ENCODE data around the gene KCNK16. TPM values are rescaled to one million over a fixed set of nuclear protein-coding genes. Genes with fewer than 3 reads are reported as not detected.

Gene KCNK16
- total and polyA plus RNA-seq, 4 donors = not detected

- H3K9ac ChIP-seq (ENCODE audit: insufficient read depth in 1 of 2, low read length in 2 of 2) = no peak overlapping the region
- no peak for TF ChIP-seq CTCF (IDR thresholded peaks at IDR 0.05; ENCODE audit: control extremely low read depth, extremely low read depth)
- no peaks in the 10 kb centered on the region for H3K36me3 ChIP-seq (ENCODE audit: control insufficient read depth in 4 of 4, insufficient read depth in 4 of 4, low read length in 4 of 4)
- peak overlapping the region in 1 of 2 donors; percentile 49 for H3K27ac ChIP-seq (ENCODE audit: low read depth in 1 of 2, low read length in 1 of 2)
- no peaks in the 10 kb centered on the region for H3K9me3 ChIP-seq (ENCODE audit: control insufficient read depth in 4 of 4, insufficient read depth in 3 of 4, low read length in 3 of 4)
- H3K4me3 ChIP-seq = no peak overlapping the region
- H3K27me3 ChIP-seq (ENCODE audit: control insufficient read depth in 3 of 3, insufficient read depth in 3 of 3, low read length in 2 of 3) = no peaks in the 10 kb centered on the region
- 42 to 49% methylated on average over 14 of the region's 14 CpGs for WGBS, 2 donors
- ATAC-seq (ENCODE audit: insufficient read depth, low FRiP score) = no peak
- peaks cover 0 to 71% (median 26%) of the 10 kb centered on the region in 5 donors for H3K4me1 ChIP-seq (ENCODE audit: control insufficient read depth in 5 of 5, insufficient read depth in 5 of 5, low read length in 5 of 5)
- peak; percentile 85 to 93 (median 92) for DNase-seq
Observed at GRCh38 chr6:39342692-39343395, 20.3 kb upstream of the KCNK16 start.

- ATAC-seq (ENCODE audit: insufficient read depth, low FRiP score) = no peak
- no peak for TF ChIP-seq CTCF (IDR thresholded peaks at IDR 0.05; ENCODE audit: control extremely low read depth, extremely low read depth)
- WGBS, 2 donors = 36 to 69% methylated on average over 5 of the region's 5 CpGs
- DNase-seq = no peak
- H3K36me3 ChIP-seq (ENCODE audit: control insufficient read depth in 4 of 4, insufficient read depth in 4 of 4, low read length in 4 of 4) = no peaks in the 10 kb centered on the region
- peaks cover 0 to 71% (median 26%) of the 10 kb centered on the region in 5 donors for H3K4me1 ChIP-seq (ENCODE audit: control insufficient read depth in 5 of 5, insufficient read depth in 5 of 5, low read length in 5 of 5)
- no peaks in the 10 kb centered on the region for H3K27me3 ChIP-seq (ENCODE audit: control insufficient read depth in 3 of 3, insufficient read depth in 3 of 3, low read length in 2 of 3)
- no peak overlapping the region for H3K4me3 ChIP-seq
- no peak overlapping the region for H3K9ac ChIP-seq (ENCODE audit: insufficient read depth in 1 of 2, low read length in 2 of 2)
- no peaks in the 10 kb centered on the region for H3K9me3 ChIP-seq (ENCODE audit: control insufficient read depth in 4 of 4, insufficient read depth in 3 of 4, low read length in 3 of 4)
- H3K27ac ChIP-seq (ENCODE audit: low read depth in 1 of 2, low read length in 1 of 2) = peak overlapping the region in 1 of 2 donors; percentile 49
Observed at GRCh38 chr6:39341937-39342336, 19.4 kb upstream of the KCNK16 start.

- no peaks in the 10 kb centered on the region for H3K36me3 ChIP-seq (ENCODE audit: control insufficient read depth in 4 of 4, insufficient read depth in 4 of 4, low read length in 4 of 4)
- ATAC-seq (ENCODE audit: insufficient read depth, low FRiP score) (no peak), DNase-seq (no peak)
- no peak overlapping the region for H3K27ac ChIP-seq (ENCODE audit: low read depth in 1 of 2, low read length in 1 of 2)
- H3K4me1 ChIP-seq (ENCODE audit: control insufficient read depth in 5 of 5, insufficient read depth in 5 of 5, low read length in 5 of 5) = peaks cover 0 to 71% (median 28%) of the 10 kb centered on the region in 5 donors
- WGBS, 2 donors = 80 to 82% methylated on average over 3 of the region's 3 CpGs
- H3K4me3 ChIP-seq = no peak overlapping the region
- no peaks in the 10 kb centered on the region for H3K9me3 ChIP-seq (ENCODE audit: control insufficient read depth in 4 of 4, insufficient read depth in 3 of 4, low read length in 3 of 4)
- no peak overlapping the region for H3K9ac ChIP-seq (ENCODE audit: insufficient read depth in 1 of 2, low read length in 2 of 2)
- no peaks in the 10 kb centered on the region for H3K27me3 ChIP-seq (ENCODE audit: control insufficient read depth in 3 of 3, insufficient read depth in 3 of 3, low read length in 2 of 3)
- TF ChIP-seq CTCF (IDR thresholded peaks at IDR 0.05; ENCODE audit: control extremely low read depth, extremely low read depth) = no peak
Observed at GRCh38 chr6:39341352-39341751, 18.9 kb upstream of the KCNK16 start.

Measured in lung (tissue), 12 donors.